K562 (cell line): ENCODE data around the gene CAMK2B. TPM values are rescaled to one million over a fixed set of nuclear protein-coding genes. Genes with fewer than 3 reads are reported as not detected.

Experiments used
- ATAC-seq: fragments of 200-7000 bp; cut with Tn5 transposase; 3 replicates; pipeline ENCODE4 v1.9.1; 2020; ENCODE audit warnings: moderate library complexity
- BruUV-seq: library from RNA; stranded (reverse); fragments of 400-500 nt; replicated peaks from 2 replicates; lab custom pipeline; 2021; lab: Mats Ljungman, UMichigan
- CTCF ChIA-PET: fragments of 300-600 bp; formaldehyde crosslinking; extraction: SDS; loops from one replicate; lab custom pipeline; 2021; ENCODE audit warnings: low intra/inter-chr PET ratio; lab: Yijun Ruan, JAX
- POLR2A ChIA-PET: fragments of 300-600, 350-650 bp; sonication (Branson Sonifier 250); formaldehyde crosslinking; extraction: SDS; loops from one replicate; lab custom pipeline; 2021; ENCODE audit warnings: antibody characterized with exemption, inconsistent platforms; lab: Yijun Ruan, JAX
- DNase-seq, 4 experiments: peaks; one replicate each; pipeline versions ENCODE4 v3.0.0 to v3.0.0-alpha.2; 2011 to 2018; ENCODE audit warnings: low spot score in 3 of 4, mixed read lengths in 3 of 4; ENCODE audit errors: extremely low read depth in 1 of 4
- FAIRE-seq: peaks from 2 replicates; lab custom pipeline; 2011; peaks lifted over from hg19 to GRCh38; lab: Jason Lieb, UNC
- H2AFZ ChIP-seq: 2 replicates; pipeline ENCODE4 v1.6.0; 2011; ENCODE audit warnings: low read depth, low read length, control low read depth, inconsistent platforms
- H3K27ac ChIP-seq: fragments of 200-600 bp; 3 replicates; pipeline ENCODE4 v1.8.0; 2011; ENCODE audit warnings: low read depth, mild to moderate bottlenecking, control low read depth, inconsistent platforms, low read length, moderate library complexity, mixed read lengths; ENCODE audit errors: extremely low read depth
- H3K27me3 ChIP-seq, 2 experiments: fragments of 300-600 bp in 1 of 2; 2 replicates in 1 of 2; 3 replicates in 1 of 2; pipeline versions ENCODE4 v1.6.0 to v1.8.0; 2011; ENCODE audit warnings: inconsistent platforms in 2 of 2, low read length in 2 of 2, mild to moderate bottlenecking in 1 of 2, mixed read lengths in 1 of 2, moderate library complexity in 1 of 2; ENCODE audit not compliant: control insufficient read depth in 2 of 2, insufficient read depth in 2 of 2
- H3K36me3 ChIP-seq: fragments of 300-600 bp; 3 replicates; pipeline ENCODE4 v1.8.0; 2011; ENCODE audit warnings: mild to moderate bottlenecking, low read length, inconsistent platforms; ENCODE audit not compliant: control insufficient read depth, insufficient read depth
- H3K4me1 ChIP-seq, 2 experiments: fragments of 200-600 bp in 1 of 2; replicated peaks in 1 of 2; 2 replicates in 1 of 2; 3 replicates in 1 of 2; pipeline versions ENCODE4 v1.5.1 to v1.8.0; 2011; ENCODE audit warnings: inconsistent platforms in 2 of 2, low read length in 2 of 2, mild to moderate bottlenecking in 1 of 2, mixed read lengths in 1 of 2, moderate library complexity in 1 of 2; ENCODE audit not compliant: control insufficient read depth in 2 of 2, insufficient read depth in 2 of 2
- H3K4me2 ChIP-seq: 2 replicates; pipeline ENCODE4 v1.6.1; 2011; ENCODE audit warnings: low read length, control low read depth, inconsistent platforms, mixed read lengths; ENCODE audit not compliant: insufficient read depth
- H3K4me3 ChIP-seq: fragments of 200-600 bp; sonication (generic), shearing (Covaris generic); 2 replicates; pipeline ENCODE4 v1.5.1; 2016; ENCODE audit warnings: control low read depth, inconsistent platforms
- H3K79me2 ChIP-seq: fragments of 200-600 bp; 3 replicates; pipeline ENCODE4 v1.8.0; 2011; ENCODE audit warnings: low read length, inconsistent platforms; ENCODE audit not compliant: control insufficient read depth, insufficient read depth
- H3K9ac ChIP-seq, 2 experiments: 2 replicates each; pipeline versions ENCODE4 v1.6.0 to v1.6.1; 2011; ENCODE audit warnings: low read depth in 2 of 2, low read length in 2 of 2, control low read depth in 1 of 2, inconsistent platforms in 1 of 2, mild to moderate bottlenecking in 1 of 2, mixed read lengths in 1 of 2; ENCODE audit not compliant: insufficient read depth in 1 of 2
- H3K9me1 ChIP-seq: one replicate; pipeline ENCODE4 v1.6.0; 2011; ENCODE audit warnings: inconsistent platforms, mild to moderate bottlenecking, low read length, moderate library complexity; ENCODE audit not compliant: control insufficient read depth, insufficient read depth
- H3K9me3 ChIP-seq: replicated peaks from 2 replicates; pipeline ENCODE4 v1.5.1; 2011; ENCODE audit warnings: low read depth, low read length, inconsistent platforms; ENCODE audit not compliant: control insufficient read depth, insufficient read depth
- H4K20me1 ChIP-seq: replicated peaks from 2 replicates; pipeline ENCODE4 v1.6.1; 2011; ENCODE audit warnings: low read length, inconsistent platforms, mixed read lengths; ENCODE audit not compliant: control insufficient read depth, insufficient read depth
- HCFC1 ChIP-seq: IDR thresholded peaks from 2 replicates; pipeline ENCODE4 v1.6.1; 2012; ENCODE audit warnings: low read depth, low read length, improper control_type of control experiment
- MCM2 ChIP-seq: fragments of 450-650 bp; IDR thresholded peaks from 2 replicates; pipeline ENCODE4 v1.6.1; 2017; ENCODE audit warnings: low read depth, mild to moderate bottlenecking
- POLR2AphosphoS5 ChIP-seq: IDR thresholded peaks from 2 replicates; pipeline ENCODE4 v1.6.1; 2011; ENCODE audit warnings: mild to moderate bottlenecking, low read depth, low read length, moderate library complexity; ENCODE audit not compliant: control insufficient read depth, insufficient read depth
- STAG1 ChIP-seq: sonication (generic); formaldehyde crosslinking; IDR thresholded peaks from 2 replicates; pipeline ENCODE4 v1.5.0; 2020; ENCODE audit warnings: missing genetic modification reagents, borderline replicate concordance
- ZNF584 ChIP-seq: fragments of 200-800 bp; sonication (Bioruptor generic); IDR thresholded peaks from 2 replicates; pipeline ENCODE4 v1.6.1; 2016; ENCODE audit warnings: low read depth, mild to moderate bottlenecking, missing genetic modification characterization, missing compliant biosample characterization
- WGBS: fragments of 100-300 bp; shearing (Covaris generic); methylation state at CpG from one replicate; pipeline ENCODE4 v1.1.6; 2016; ENCODE audit warnings: low coverage, mixed read lengths; ENCODE audit not compliant: insufficient coverage; ENCODE audit errors: missing lambda C conversion rate; 5-methylcytosine and 5-hydroxymethylcytosine counted together
- in situ Hi-C: fragments of 300-500 bp; cut with MboI; formaldehyde crosslinking; loops from 4 replicates; pipeline ENCODE4 v1.15.0; 2018; ENCODE audit warnings: inconsistent platforms, mixed read lengths
- intact Hi-C: fragments of 100-400 bp; cut with micrococcal nuclease; formaldehyde crosslinking; loops from 2 replicates; pipeline ENCODE4 v1.14.2; 2022
- polyA plus RNA-seq, 8 experiments: library from polyadenylated mRNA; depleted of rRNA in 4 of 8; stranded (reverse) in 5 of 8; unstranded in 3 of 8; fragments of >200 nt; fragmentation: Nextera tagmentation in 2 of 8; fragmentation: Illumina TruSeq in 1 of 8; extraction: Ambion mirVana in 2 of 8; extraction: Trizol in 1 of 8; gene quantifications; 2 replicates each; pipeline versions ENCODE4 v1.2.1 to v1.2.3, GENCODE V29; 2011 to 2014; ENCODE audit warnings: inconsistent platforms in 1 of 8, missing spikeins in 1 of 8
- total RNA-seq, 7 experiments: library from RNA; depleted of rRNA in 6 of 7; stranded (reverse); fragments of >200 nt in 6 of 7; fragmentation: Illumina TruSeq in 2 of 7; extraction: Trizol in 2 of 7; gene quantifications; 2 replicates each; pipeline versions ENCODE4 v1.2.1 to v1.2.3, GENCODE V29; 2011 to 2021; ENCODE audit warnings: low replicate concordance in 1 of 7

CAMK2B gene
- total and polyA plus RNA-seq, 9 of the 15 experiments (the other 6 are each of a cell fraction or from before 2014, with no cell fraction given): 0.04 to 0.09 (median 0.05) TPM; not detected in 4

GRCh38 chr7:44229546-44230105, 95.8 kb downstream of the CAMK2B start:
- Histone ChIP-seq H2AFZ (no peak overlapping the region), H3K27me3 (peaks cover 23 to 84% of the 10 kb centered on the region in 2 experiments; a peak in 4 of 5 replicates), H3K4me2 (no peak overlapping the region), H3K9ac (no peak overlapping the region), H3K9me3 (no peaks in the 10 kb centered on the region), H3K79me2 (no peaks in the 10 kb centered on the region), H3K4me1 (peaks cover 0 to 50% of the 10 kb centered on the region in 2 experiments; a peak in 2 of 5 replicates), H3K27ac (no peak overlapping the region), H4K20me1 (peaks cover 9% of the 10 kb centered on the region; the same call in 1 of the 2 replicates), H3K4me3 (no peak overlapping the region), H3K36me3 (no peaks in the 10 kb centered on the region), H3K9me1 (no peaks in the 10 kb centered on the region)
- DNase-seq (no peak), ATAC-seq (no peak), FAIRE-seq (no peak)
- intact Hi-C loops: no loop called here
- in situ Hi-C loops: no loop called here
- WGBS: 2% methylated on average over 8 of the region's 11 CpGs
- TF ChIP-seq ZNF584: no peak
- no peak for TF ChIP-seq POLR2AphosphoS5
- no peak for TF ChIP-seq MCM2
- no peak for TF ChIP-seq STAG1 (CRISPR knock-in tag)
- TF ChIP-seq HCFC1: no peak
- no TSS peak for BruUV-seq
- ChIA-PET POLR2A (interaction anchor here (1.4 kb wide), 1 partner anchor 49 kb away, joined by 3 read pairs; no protein-coding TSS in a partner anchor), CTCF (no interaction called here)
